ENCODE results near the gene SLC25A26.

Gene SLC25A26

DNA sequence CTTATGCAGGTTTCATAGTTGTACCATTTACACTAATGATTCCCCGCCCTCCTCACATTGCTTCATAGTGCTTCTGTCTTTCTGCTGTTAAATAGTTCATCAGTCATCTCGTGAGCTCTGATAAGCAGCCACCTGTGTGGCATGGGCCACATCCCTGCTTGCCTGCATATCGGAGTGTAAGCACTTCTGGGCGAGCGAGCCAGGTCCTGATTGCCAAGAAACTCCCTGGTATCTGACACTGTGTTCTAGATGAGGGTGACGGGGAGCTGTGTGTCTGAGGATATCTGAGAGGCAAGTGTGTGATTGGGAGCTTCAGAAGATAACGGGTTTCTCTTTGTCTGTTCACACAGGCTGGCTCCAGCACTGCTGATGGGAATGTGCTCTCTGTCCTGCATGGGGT is 149.4 kb downstream of the SLC25A26 start:
- DNase-seq (ENCODE audit: insufficient read length, low spot score) (no peak), FAIRE-seq (no peak)
- TF ChIP-seq POLR2A (IDR thresholded peaks at IDR 0.05; ENCODE audit: low read depth, low read length): no peak

DNA sequence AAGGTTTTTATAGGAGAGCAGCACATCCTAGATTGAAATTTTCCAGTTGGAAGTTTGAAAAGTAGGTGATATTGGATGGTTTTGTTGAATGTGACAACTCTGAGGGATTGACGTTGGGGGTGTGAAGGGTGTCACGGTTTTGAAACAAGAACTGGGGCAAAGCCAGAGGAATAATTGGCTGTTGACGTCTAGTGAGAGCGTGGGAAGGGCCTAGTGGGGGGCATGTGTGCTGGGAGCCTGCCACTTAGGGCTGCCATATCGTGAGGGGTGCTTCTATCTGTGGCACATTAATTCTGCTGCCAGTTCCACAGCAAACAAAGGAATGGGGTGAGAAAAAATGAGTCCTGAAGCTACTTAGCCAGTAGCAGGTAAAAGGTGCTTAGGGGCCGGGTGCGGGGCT is 150.6 kb downstream of the SLC25A26 start:
- no peak for DNase-seq (ENCODE audit: insufficient read length, low spot score)
- no peak for FAIRE-seq
- no peak for TF ChIP-seq POLR2A (IDR thresholded peaks at IDR 0.05; ENCODE audit: low read depth, low read length)

DNA sequence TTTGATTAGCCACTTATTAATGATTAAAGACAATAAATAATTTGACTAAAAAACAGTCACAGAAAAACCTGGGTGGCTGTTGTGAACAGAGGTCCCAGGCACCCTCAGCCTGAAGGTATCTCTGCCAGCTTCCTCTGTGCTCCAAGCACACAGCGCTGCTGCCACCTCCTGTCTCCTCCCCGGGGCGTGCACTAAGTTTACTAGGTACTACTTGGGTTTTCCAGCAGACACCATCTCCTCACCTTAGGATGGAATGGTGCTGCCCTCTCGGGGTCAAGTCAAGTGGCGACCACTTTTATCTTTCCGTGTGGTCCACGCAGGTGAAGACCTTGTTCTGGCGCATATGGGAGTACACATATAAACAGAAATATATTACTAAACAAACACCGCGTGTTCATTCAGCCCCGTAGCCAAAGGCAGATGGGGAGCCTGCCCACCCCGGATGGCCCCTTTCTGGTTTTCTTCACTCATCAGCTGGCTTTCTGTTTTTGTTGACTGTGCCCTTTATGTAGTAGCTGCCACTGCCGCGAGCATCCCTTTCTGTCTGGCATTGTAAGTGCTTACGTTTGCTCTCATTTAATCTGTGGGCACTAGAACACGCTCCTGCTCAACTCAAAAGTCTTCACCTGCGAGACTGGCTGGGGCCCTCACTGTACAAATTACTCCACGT is 152.0 kb downstream of the SLC25A26 start:
- FAIRE-seq: no peak
- TF ChIP-seq POLR2A (IDR thresholded peaks at IDR 0.05; ENCODE audit: low read depth, low read length): no peak
- no peak for DNase-seq (ENCODE audit: insufficient read length, low spot score)

DNA sequence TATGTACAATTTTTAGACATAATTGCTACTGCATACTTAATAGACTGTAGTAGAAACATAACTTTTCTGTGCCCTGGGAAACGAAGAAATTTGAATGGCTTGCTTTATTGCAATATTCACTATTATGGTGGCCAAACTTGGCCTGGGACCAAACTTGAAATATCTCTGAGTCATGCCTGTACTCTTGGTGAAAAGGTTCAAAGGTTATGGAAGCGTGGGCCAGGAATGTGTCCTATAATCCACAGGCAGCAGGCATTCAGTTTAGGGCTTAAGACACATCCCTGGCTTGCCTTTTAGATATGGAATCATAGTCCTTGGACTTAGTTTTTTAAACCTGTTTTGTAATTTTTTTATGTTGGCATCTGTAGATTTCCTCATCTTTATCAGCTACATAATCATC is 155.8 kb downstream of the SLC25A26 start:
- DNase-seq (ENCODE audit: insufficient read length, low spot score) (peak; percentile 34), FAIRE-seq (peak; percentile 60)
- TF ChIP-seq POLR2A (IDR thresholded peaks at IDR 0.05; ENCODE audit: low read depth, low read length): no peak

- no peak for DNase-seq (ENCODE audit: insufficient read length, low spot score)
- FAIRE-seq: no peak
- TF ChIP-seq POLR2A (IDR thresholded peaks at IDR 0.05; ENCODE audit: low read depth, low read length): no peak
Measured at GRCh38 chr3:66377800-66378199, 157.0 kb downstream of the SLC25A26 start.

DNA sequence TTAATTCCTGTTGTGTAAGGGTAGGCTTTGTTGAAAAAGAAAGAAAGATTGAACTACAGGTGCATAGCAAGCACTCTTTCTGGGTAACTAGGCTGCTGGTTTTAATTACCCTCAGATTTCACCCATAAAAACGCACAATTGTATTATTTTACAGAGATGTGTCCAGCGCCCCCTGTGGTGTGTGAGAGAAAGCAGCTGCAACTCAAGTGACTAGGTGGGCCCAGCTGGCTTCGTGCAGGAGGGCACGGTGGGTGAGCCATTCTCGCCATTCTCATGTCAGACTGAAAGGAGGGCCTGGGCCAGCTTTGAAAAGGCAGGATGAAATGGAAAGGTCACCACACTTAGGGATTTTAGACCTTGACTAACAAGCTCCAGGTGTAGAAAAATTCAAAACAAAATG is 157.5 kb downstream of the SLC25A26 start:
- no peak for FAIRE-seq
- TF ChIP-seq POLR2A (IDR thresholded peaks at IDR 0.05; ENCODE audit: low read depth, low read length): no peak

GRCh38 chr3:66379565-66379964 is 158.8 kb downstream of the SLC25A26 start:
- FAIRE-seq: no peak
- TF ChIP-seq POLR2A (IDR thresholded peaks at IDR 0.05; ENCODE audit: low read depth, low read length): no peak
- no peak for DNase-seq (ENCODE audit: insufficient read length, low spot score)

More for the DNA sequence above, 157.5 kb downstream of the SLC25A26 start:
- no peak for DNase-seq (ENCODE audit: insufficient read length, low spot score)

DNA sequence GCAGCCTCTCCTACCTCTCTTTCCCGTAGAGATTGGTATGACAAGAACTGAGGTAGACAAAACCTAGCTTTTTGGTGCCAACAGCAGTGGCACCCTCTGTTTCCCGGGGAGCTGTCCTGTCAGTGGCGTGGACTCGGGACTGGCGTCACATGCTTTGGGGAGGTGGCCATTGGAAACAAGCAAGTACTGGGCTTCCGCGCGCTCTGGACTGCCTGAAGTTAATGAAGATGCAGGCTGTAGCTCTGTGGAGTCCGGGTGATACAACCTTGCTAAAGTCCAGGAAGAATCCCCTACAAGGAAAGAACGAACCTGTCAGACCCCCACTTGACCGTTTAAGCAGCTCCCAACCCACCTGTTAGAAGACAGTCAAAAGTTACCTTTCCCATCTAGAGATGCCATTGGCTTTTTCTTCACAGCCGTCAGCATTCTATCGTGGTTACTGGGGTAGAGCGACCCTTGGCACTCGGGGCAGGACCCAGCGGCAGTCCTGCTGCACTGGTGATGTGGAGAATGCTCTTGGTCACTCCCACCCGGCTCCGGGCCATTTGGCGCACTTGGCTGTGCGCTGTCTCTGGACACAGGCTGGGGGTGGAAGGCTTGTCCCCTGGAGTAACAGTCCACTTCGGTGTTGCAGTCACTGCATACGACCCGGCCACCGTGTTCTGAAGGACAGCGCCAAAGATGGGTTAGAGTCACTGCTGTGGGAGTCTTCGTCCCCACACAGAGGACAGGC is 159.6 kb downstream of the SLC25A26 start:
- no peak for DNase-seq (ENCODE audit: insufficient read length, low spot score)
- no peak for FAIRE-seq
- no peak for TF ChIP-seq POLR2A (IDR thresholded peaks at IDR 0.05; ENCODE audit: low read depth, low read length)

DNA sequence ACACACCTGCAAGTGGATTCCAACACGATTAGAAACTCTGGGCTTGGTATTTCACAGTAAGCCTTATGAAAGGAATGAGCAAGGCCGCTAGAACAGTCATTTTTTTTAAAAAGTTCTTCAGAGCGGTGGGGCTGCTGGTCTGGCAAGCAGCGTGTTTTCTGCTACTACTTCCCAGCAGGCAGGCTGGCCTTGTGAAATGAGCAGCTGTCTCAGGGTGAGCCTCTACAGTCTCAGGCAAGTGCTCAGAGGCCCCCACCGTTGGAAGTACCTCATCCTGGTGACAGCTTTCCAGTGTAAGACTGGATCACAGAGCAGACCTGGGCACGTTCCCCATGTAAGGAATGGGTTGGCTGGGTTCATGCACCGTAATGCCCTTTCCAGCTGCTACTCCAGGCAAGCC is 160.8 kb downstream of the SLC25A26 start:
- no peak for TF ChIP-seq POLR2A (IDR thresholded peaks at IDR 0.05; ENCODE audit: low read depth, low read length)
- FAIRE-seq: no peak
- DNase-seq (ENCODE audit: insufficient read length, low spot score): no peak

- FAIRE-seq: no peak
Measured at GRCh38 chr3:66382142-66382541, 161.3 kb downstream of the SLC25A26 start.

DNA sequence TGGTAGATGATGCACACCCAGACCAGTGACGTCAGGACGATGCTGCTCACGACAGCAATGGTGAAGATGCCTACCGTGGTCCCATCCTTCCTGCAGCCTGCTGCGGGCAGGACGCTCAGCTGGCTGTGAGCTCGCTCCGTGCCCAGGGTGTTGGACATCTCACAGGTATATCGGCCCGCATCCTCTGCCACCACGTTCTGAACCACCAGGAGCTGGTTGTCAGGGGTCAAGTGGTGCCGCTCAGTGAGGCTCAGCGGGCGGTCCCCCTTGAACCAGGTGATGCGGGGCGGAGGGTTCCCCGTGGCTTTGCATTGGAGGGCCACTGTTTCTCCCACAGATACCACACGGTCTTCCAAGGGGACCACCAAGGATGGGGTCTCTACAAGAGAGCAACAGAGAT is 162.2 kb downstream of the SLC25A26 start:
- DNase-seq (ENCODE audit: insufficient read length, low spot score): no peak
- TF ChIP-seq POLR2A (IDR thresholded peaks at IDR 0.05; ENCODE audit: low read depth, low read length): no peak
- no peak for FAIRE-seq

More at GRCh38 chr3:66382142-66382541, 161.3 kb downstream of the SLC25A26 start:
- DNase-seq (ENCODE audit: insufficient read length, low spot score): no peak
- TF ChIP-seq POLR2A (IDR thresholded peaks at IDR 0.05; ENCODE audit: low read depth, low read length): no peak

DNA sequence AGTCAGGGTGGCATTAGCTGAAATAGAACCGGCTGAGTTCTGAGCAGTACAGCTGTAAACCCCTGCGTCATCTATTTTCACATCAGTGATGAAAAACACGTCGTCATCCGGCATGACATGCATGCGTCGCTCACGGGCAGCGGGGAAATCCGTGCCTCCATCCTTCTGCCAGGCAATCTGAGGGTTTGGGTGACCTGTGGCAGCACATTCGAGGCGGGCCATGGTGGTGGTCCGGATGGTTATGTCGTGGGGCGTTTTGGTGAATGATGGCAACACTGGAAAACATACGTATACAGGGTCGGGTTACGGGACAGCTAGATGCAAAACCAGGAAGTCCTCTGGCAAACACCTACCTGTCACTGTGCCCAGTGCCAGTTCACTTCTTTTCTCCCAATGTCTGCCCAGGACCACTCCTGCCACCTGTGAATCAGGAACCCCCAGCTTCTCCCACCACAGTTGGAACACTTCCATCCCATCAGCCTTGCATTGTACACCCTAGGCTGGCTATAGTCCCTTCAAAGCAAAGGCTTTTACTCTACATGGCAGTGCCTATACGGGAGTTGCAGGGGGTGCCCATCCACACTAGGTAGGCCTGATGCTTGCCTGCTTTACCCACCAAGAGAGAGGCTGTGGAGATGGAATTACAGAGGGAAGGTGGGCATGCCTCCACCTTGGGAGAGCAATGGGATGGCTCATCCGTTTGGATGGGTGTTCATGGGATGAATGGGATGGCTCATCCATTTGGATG is 163.4 kb downstream of the SLC25A26 start:
- DNase-seq (ENCODE audit: insufficient read length, low spot score) (no peak), FAIRE-seq (no peak)
- no peak for TF ChIP-seq POLR2A (IDR thresholded peaks at IDR 0.05; ENCODE audit: low read depth, low read length)

DNA sequence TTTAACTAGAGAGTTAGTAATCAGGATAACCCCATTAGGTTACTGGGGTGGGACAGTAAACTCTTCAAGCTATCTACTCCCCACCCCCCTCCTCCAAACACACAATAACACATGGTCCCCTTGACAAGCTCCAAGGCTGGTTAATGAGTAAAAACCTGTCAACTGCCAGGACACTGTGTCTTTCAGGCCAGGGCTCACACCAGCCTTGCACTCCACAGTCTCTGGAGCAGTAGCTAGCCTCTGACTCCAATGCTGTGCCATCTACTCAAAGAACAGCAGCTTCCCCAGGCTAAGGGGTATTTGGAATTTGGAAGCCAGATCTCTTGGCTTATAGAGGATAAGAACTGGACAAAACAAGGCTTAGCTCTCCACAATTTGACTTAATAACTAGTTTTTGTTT is 164.3 kb downstream of the SLC25A26 start:
- DNase-seq (ENCODE audit: insufficient read length, low spot score) (no peak), FAIRE-seq (no peak)
- TF ChIP-seq POLR2A (IDR thresholded peaks at IDR 0.05; ENCODE audit: low read depth, low read length): no peak

All from H54 (cell line).